Measurements from ENCODE around the gene GOLGA6L10. TPM values are rescaled to one million over a fixed set of nuclear protein-coding genes. Genes with fewer than 3 reads are reported as not detected.
"Not testable (repeated sequence)": the region's sequence is repeated elsewhere in the genome, so short reads cannot be mapped to it uniquely, and the experiment has no call there.

The GOLGA6L10 gene
- total and polyA plus RNA-seq, 4 experiments from 2014 or later, result 0.98 to 3.0 (median 2.4) TPM; not detected in 1

DNA sequence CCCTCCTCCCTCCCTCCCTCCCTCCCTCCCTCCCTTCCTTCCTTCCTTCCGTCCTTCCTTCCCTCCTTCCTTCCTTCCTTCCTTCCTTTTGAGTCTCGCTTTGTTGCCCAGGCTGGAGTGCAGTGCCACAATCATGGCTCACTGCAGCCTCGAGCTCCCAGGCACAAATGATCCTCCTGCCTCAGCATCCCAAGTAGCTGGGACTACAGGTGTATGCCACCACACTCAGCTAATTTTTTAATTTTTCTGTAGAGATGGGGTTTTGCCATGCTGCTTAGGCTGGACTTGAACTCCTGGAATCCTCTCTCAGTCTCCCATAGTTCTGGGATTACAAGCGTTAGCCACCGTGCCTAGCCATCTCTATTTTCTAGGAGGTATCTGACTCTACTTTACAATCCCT lies 38.0 kb downstream of the GOLGA6L10 start:
- H3K27me3 Mint-ChIP-seq; H3K9me3 ChIP-seq (ENCODE audit: control insufficient read depth in 1 of 2, low read length in 2 of 2); H3K36me3 ChIP-seq (ENCODE audit: insufficient read depth, low read length); H3K36me3 Mint-ChIP-seq; H3K27ac Mint-ChIP-seq; H3K27ac ChIP-seq (ENCODE audit: low read depth, low read length); DNase-seq; H3K27me3 ChIP-seq (ENCODE audit: insufficient read depth, low read length); CTCF ChIA-PET (ENCODE audit: partially characterized antibody); H3K4me1 Mint-ChIP-seq; H3K4me3 Mint-ChIP-seq; POLR2A ChIA-PET (ENCODE audit: partially characterized antibody); intact Hi-C loops (cut with micrococcal nuclease); H3K4me3 ChIP-seq (ENCODE audit: low read length in 2 of 2); H3K4me1 ChIP-seq (ENCODE audit: insufficient read depth, low read length): not testable (repeated sequence)
- peaks cover 0 to 13% (median 4%) of the 10 kb centered on the region in 8 donors for H3K9me3 Mint-ChIP-seq

- H3K4me1 Mint-ChIP-seq, result peaks cover 3 to 9% (median 6%) of the 10 kb centered on the region in 4 donors
- peaks cover 0 to 13% (median 4%) of the 10 kb centered on the region in 8 donors for H3K9me3 Mint-ChIP-seq
- H3K27ac Mint-ChIP-seq, result no peak overlapping the region
- H3K36me3 Mint-ChIP-seq, result peaks cover 0 to 10% of the 10 kb centered on the region in 2 donors
- Histone ChIP-seq H3K4me1 (ENCODE audit: insufficient read depth, low read length) (no peaks in the 10 kb centered on the region), H3K36me3 (ENCODE audit: insufficient read depth, low read length) (no peaks in the 10 kb centered on the region), H3K9me3 (ENCODE audit: control insufficient read depth in 1 of 2, low read length in 2 of 2) (no peaks in the 10 kb centered on the region), H3K27me3 (ENCODE audit: insufficient read depth, low read length) (no peaks in the 10 kb centered on the region), H3K4me3 (ENCODE audit: low read length in 2 of 2) (no peak overlapping the region), H3K27ac (ENCODE audit: low read depth, low read length) (no peak overlapping the region)
- DNase-seq, result no peak
- no peak overlapping the region for H3K4me3 Mint-ChIP-seq
- CTCF ChIA-PET (ENCODE audit: partially characterized antibody), result no interaction called here
- POLR2A ChIA-PET (ENCODE audit: partially characterized antibody), result no interaction called here
- no peaks in the 10 kb centered on the region for H3K27me3 Mint-ChIP-seq
- intact Hi-C loops (cut with micrococcal nuclease), result no loop called here
Measured at GRCh38 chr15:82309802-82310201, 39.5 kb downstream of the GOLGA6L10 start.

GRCh38 chr15:82307714-82308081 lies 41.6 kb downstream of the GOLGA6L10 start:
- Histone ChIP-seq H3K27ac (ENCODE audit: low read depth, low read length) (no peak overlapping the region), H3K9me3 (ENCODE audit: control insufficient read depth in 1 of 2, low read length in 2 of 2) (no peaks in the 10 kb centered on the region), H3K4me1 (ENCODE audit: insufficient read depth, low read length) (no peaks in the 10 kb centered on the region), H3K36me3 (ENCODE audit: insufficient read depth, low read length) (no peaks in the 10 kb centered on the region), H3K4me3 (ENCODE audit: low read length in 2 of 2) (no peak overlapping the region), H3K27me3 (ENCODE audit: insufficient read depth, low read length) (no peaks in the 10 kb centered on the region)
- peak overlapping the region in 1 of 7 donors; percentile 76 for H3K27ac Mint-ChIP-seq
- intact Hi-C loops (cut with micrococcal nuclease), result no loop called here
- peaks cover 3 to 17% (median 10%) of the 10 kb centered on the region in 4 donors for H3K4me1 Mint-ChIP-seq
- no peak overlapping the region for H3K4me3 Mint-ChIP-seq
- no peaks in the 10 kb centered on the region for H3K27me3 Mint-ChIP-seq
- ChIA-PET CTCF (ENCODE audit: partially characterized antibody) (no interaction called here), POLR2A (ENCODE audit: partially characterized antibody) (no interaction called here)
- no peak for DNase-seq
- H3K36me3 Mint-ChIP-seq, result peaks cover 0 to 10% of the 10 kb centered on the region in 2 donors
- H3K9me3 Mint-ChIP-seq, result peaks cover 0 to 13% (median 4%) of the 10 kb centered on the region in 8 donors

GRCh38 chr15:82306791-82307713 lies 42.2 kb downstream of the GOLGA6L10 start:
- Histone ChIP-seq H3K27ac (ENCODE audit: low read depth, low read length) (no peak overlapping the region), H3K9me3 (ENCODE audit: control insufficient read depth in 1 of 2, low read length in 2 of 2) (no peaks in the 10 kb centered on the region), H3K4me1 (ENCODE audit: insufficient read depth, low read length) (no peaks in the 10 kb centered on the region), H3K4me3 (ENCODE audit: low read length in 2 of 2) (no peak overlapping the region), H3K27me3 (ENCODE audit: insufficient read depth, low read length) (no peaks in the 10 kb centered on the region), H3K36me3 (ENCODE audit: insufficient read depth, low read length) (no peaks in the 10 kb centered on the region)
- Mint-ChIP-seq H3K4me1 (peaks cover 5 to 17% (median 10%) of the 10 kb centered on the region in 4 donors), H3K36me3 (peaks cover 0 to 10% of the 10 kb centered on the region in 2 donors), H3K9me3 (peaks cover 0 to 13% (median 4%) of the 10 kb centered on the region in 8 donors), H3K4me3 (no peak overlapping the region), H3K27ac (no peak overlapping the region), H3K27me3 (no peaks in the 10 kb centered on the region)
- ChIA-PET CTCF (ENCODE audit: partially characterized antibody) (no interaction called here), POLR2A (ENCODE audit: partially characterized antibody) (no interaction called here)
- DNase-seq, result no peak
- intact Hi-C loops (cut with micrococcal nuclease), result no loop called here

GRCh38 chr15:82305621-82306048 lies 43.6 kb downstream of the GOLGA6L10 start:
- no peak overlapping the region for H3K4me3 Mint-ChIP-seq
- no peak overlapping the region for H3K4me3 ChIP-seq (ENCODE audit: low read length in 2 of 2)
- H3K27ac ChIP-seq (ENCODE audit: low read depth, low read length), result no peak overlapping the region
- DNase-seq, result no peak
- intact Hi-C loops (cut with micrococcal nuclease), result no loop called here
- ChIA-PET POLR2A (ENCODE audit: partially characterized antibody) (no interaction called here), CTCF (ENCODE audit: partially characterized antibody) (no interaction called here)
- H3K9me3 Mint-ChIP-seq, result peaks cover 0 to 5% (median 2%) of the 10 kb centered on the region in 8 donors
- H3K27me3 Mint-ChIP-seq, result no peaks in the 10 kb centered on the region
- H3K27ac Mint-ChIP-seq, result no peak overlapping the region
- H3K27me3 ChIP-seq (ENCODE audit: insufficient read depth, low read length), result no peaks in the 10 kb centered on the region
- no peaks in the 10 kb centered on the region for H3K9me3 ChIP-seq (ENCODE audit: control insufficient read depth in 1 of 2, low read length in 2 of 2)
- H3K4me1 Mint-ChIP-seq, result peaks cover 5 to 17% (median 11%) of the 10 kb centered on the region in 4 donors
- H3K4me1 ChIP-seq (ENCODE audit: insufficient read depth, low read length), result no peaks in the 10 kb centered on the region
- H3K36me3 ChIP-seq (ENCODE audit: insufficient read depth, low read length), result no peaks in the 10 kb centered on the region
- peaks cover 0 to 7% of the 10 kb centered on the region in 2 donors for H3K36me3 Mint-ChIP-seq

DNA sequence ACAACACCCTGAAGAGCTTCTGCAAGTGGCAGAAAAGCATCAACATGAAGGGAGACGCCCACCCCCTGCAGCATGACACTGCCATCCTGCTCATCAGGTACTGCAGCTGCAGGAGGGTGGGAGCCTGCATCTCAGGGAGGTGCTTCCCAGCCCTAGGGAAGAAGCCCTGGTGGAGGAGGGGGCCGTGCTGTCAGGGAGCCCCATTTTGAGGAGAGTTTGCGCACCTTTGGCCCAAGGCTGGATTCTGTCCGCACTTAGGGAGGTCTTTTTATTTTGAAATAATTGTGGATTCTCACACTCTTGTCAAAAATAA lies 44.5 kb downstream of the GOLGA6L10 start:
- Mint-ChIP-seq H3K36me3 (peaks cover 0 to under 1% of the 10 kb centered on the region in 2 donors), H3K4me1 (peaks cover 5 to 17% (median 10%) of the 10 kb centered on the region in 4 donors), H3K9me3 (no peaks in the 10 kb centered on the region), H3K27ac (peak overlapping the region in 1 of 7 donors; percentile 67), H3K4me3 (no peak overlapping the region), H3K27me3 (no peaks in the 10 kb centered on the region)
- Histone ChIP-seq H3K27me3 (ENCODE audit: insufficient read depth, low read length) (no peaks in the 10 kb centered on the region), H3K4me1 (ENCODE audit: insufficient read depth, low read length) (no peaks in the 10 kb centered on the region), H3K9me3 (ENCODE audit: control insufficient read depth in 1 of 2, low read length in 2 of 2) (no peaks in the 10 kb centered on the region), H3K4me3 (ENCODE audit: low read length in 2 of 2) (no peak overlapping the region), H3K27ac (ENCODE audit: low read depth, low read length) (no peak overlapping the region), H3K36me3 (ENCODE audit: insufficient read depth, low read length) (no peaks in the 10 kb centered on the region)
- intact Hi-C loops (cut with micrococcal nuclease), result no loop called here
- DNase-seq, result no peak
- POLR2A ChIA-PET (ENCODE audit: partially characterized antibody), result no interaction called here
- CTCF ChIA-PET (ENCODE audit: partially characterized antibody), result no interaction called here

GRCh38 chr15:82303956-82304777 lies 45.1 kb downstream of the GOLGA6L10 start:
- Histone ChIP-seq H3K27ac (ENCODE audit: low read depth, low read length) (no peak overlapping the region), H3K4me1 (ENCODE audit: insufficient read depth, low read length) (peaks cover 2% of the 10 kb centered on the region), H3K36me3 (ENCODE audit: insufficient read depth, low read length) (no peaks in the 10 kb centered on the region), H3K4me3 (ENCODE audit: low read length in 2 of 2) (no peak overlapping the region), H3K9me3 (ENCODE audit: control insufficient read depth in 1 of 2, low read length in 2 of 2) (no peaks in the 10 kb centered on the region), H3K27me3 (ENCODE audit: insufficient read depth, low read length) (no peaks in the 10 kb centered on the region)
- Mint-ChIP-seq H3K27ac (no peak overlapping the region), H3K4me1 (peaks cover 5 to 20% (median 10%) of the 10 kb centered on the region in 4 donors), H3K9me3 (no peaks in the 10 kb centered on the region), H3K27me3 (no peaks in the 10 kb centered on the region), H3K4me3 (no peak overlapping the region), H3K36me3 (no peaks in the 10 kb centered on the region)
- CTCF ChIA-PET (ENCODE audit: partially characterized antibody), result no interaction called here
- intact Hi-C loops (cut with micrococcal nuclease), result no loop called here
- POLR2A ChIA-PET (ENCODE audit: partially characterized antibody), result no interaction called here
- no peak for DNase-seq
